Hematopoietic multipotent progenitor cell treated with erythropoietin and hydrocortisone succinate and interleukin-3 and kit ligand, for 15 days (in vitro differentiated cells): ENCODE results near the gene INTS1.
"Not testable (repeated sequence)": the region's sequence is repeated elsewhere in the genome, so short reads cannot be mapped to it uniquely, and the experiment has no call there.

Experiments used
- DNase-seq: peaks from one replicate; pipeline ENCODE4 v3.0.0-alpha.2; 2015; ENCODE audit warnings: low spot score

Gene INTS1

GRCh38 chr7:1531979-1532455 lies 27.8 kb upstream of the INTS1 start:
- peak; percentile 16 for DNase-seq

- peak; percentile 28 for DNase-seq
These were observed 27.2 kb upstream of the INTS1 start for GRCh38 chr7:1531263-1531978.

GRCh38 chr7:1530946-1531262 lies 26.7 kb upstream of the INTS1 start:
- DNase-seq, result no peak

GRCh38 chr7:1529383-1530116 lies 25.4 kb upstream of the INTS1 start:
- no peak for DNase-seq

GRCh38 chr7:1526271-1526754 lies 22.1 kb upstream of the INTS1 start:
- no peak for DNase-seq

GRCh38 chr7:1525409-1525808 lies 21.2 kb upstream of the INTS1 start:
- no peak for DNase-seq

GRCh38 chr7:1523844-1524243 lies 19.7 kb upstream of the INTS1 start:
- no peak for DNase-seq

GRCh38 chr7:1523208-1523607 lies 19.0 kb upstream of the INTS1 start:
- DNase-seq, result no peak

GRCh38 chr7:1521456-1521855 lies 17.3 kb upstream of the INTS1 start:
- no peak for DNase-seq

GRCh38 chr7:1520539-1521234 lies 16.5 kb upstream of the INTS1 start:
- DNase-seq, result no peak

- DNase-seq, result not testable (repeated sequence)
These were observed 15.2 kb upstream of the INTS1 start for GRCh38 chr7:1519322-1519922.

GRCh38 chr7:1516586-1517251 lies 12.5 kb upstream of the INTS1 start:
- no peak for DNase-seq

GRCh38 chr7:1515509-1515967 lies 11.3 kb upstream of the INTS1 start:
- not testable (repeated sequence) for DNase-seq

GRCh38 chr7:1514995-1515401 lies 10.8 kb upstream of the INTS1 start:
- no peak for DNase-seq

GRCh38 chr7:1514407-1514806 lies 10.2 kb upstream of the INTS1 start:
- no peak for DNase-seq

GRCh38 chr7:1513657-1514095 lies 9.5 kb upstream of the INTS1 start:
- no peak for DNase-seq

GRCh38 chr7:1512781-1513656 lies 8.8 kb upstream of the INTS1 start:
- peak; percentile 86 for DNase-seq

GRCh38 chr7:1511444-1512422 lies 7.5 kb upstream of the INTS1 start:
- no peak for DNase-seq

- no peak for DNase-seq
These were observed 6.6 kb upstream of the INTS1 start for GRCh38 chr7:1510780-1511154.

- no peak for DNase-seq
These were observed 5.0 kb upstream of the INTS1 start for GRCh38 chr7:1509226-1509625.
